Heart right ventricle (tissue), 16 donors: ENCODE measurements around the gene RP2. TPM values are rescaled to one million over a fixed set of nuclear protein-coding genes. Genes with fewer than 3 reads are reported as not detected.

Experiments used
- ATAC-seq, 8 donors: fragments of 200-7000 bp; cut with Tn5 transposase; one replicate each; pipeline ENCODE4 v1.9.1; 2020; ENCODE audit warnings: mild to moderate bottlenecking in 8 of 8, moderate library complexity in 8 of 8, moderate number of reproducible peaks in 1 of 8
- DNase-seq, 2 donors: peaks; one replicate each; pipeline ENCODE4 v3.0.0-alpha.2; 2020
- H3K27ac ChIP-seq, 10 donors: fragments of 200-600 bp; sonication (generic) in 2 of 10; one replicate each; pipeline versions ENCODE4 v1.5.0 to v1.8.0; 2020 to 2022; ENCODE audit warnings: mild to moderate bottlenecking in 3 of 10
- H3K27me3 ChIP-seq, 7 donors: fragments of 200-600 bp; one replicate each; pipeline ENCODE4 v1.8.0; 2021 to 2022; ENCODE audit warnings: mild to moderate bottlenecking in 2 of 7
- H3K36me3 ChIP-seq, 9 donors: fragments of 200-600 bp; sonication (generic) in 1 of 9; one replicate each; pipeline versions ENCODE4 v1.5.0 to v1.8.0; 2020 to 2022; ENCODE audit warnings: mild to moderate bottlenecking in 2 of 9
- H3K4me1 ChIP-seq, 9 donors: fragments of 200-600 bp; sonication (generic) in 1 of 9; one replicate each; pipeline versions ENCODE4 v1.5.0 to v1.8.0; 2020 to 2022; ENCODE audit warnings: mild to moderate bottlenecking in 4 of 9
- H3K4me3 ChIP-seq, 10 donors: fragments of 200-600 bp; sonication (generic) in 2 of 10; one replicate each; pipeline versions ENCODE4 v1.5.0 to v1.8.0; 2020 to 2022; ENCODE audit warnings: mild to moderate bottlenecking in 7 of 10, moderate library complexity in 2 of 10
- H3K9me3 ChIP-seq, 11 donors: fragments of 200-600 bp in 10 of 11; sonication (generic) in 2 of 11; one replicate each; pipeline versions ENCODE4 v1.5.0 to v1.8.0; 2013 to 2022; ENCODE audit warnings: mild to moderate bottlenecking in 2 of 11, control low read depth in 1 of 11, moderate library complexity in 1 of 11
- WGBS, 2 donors: extraction: QIAGEN DNeasy Blood & Tissue Kit; methylation state at CpG; one replicate each; pipeline ENCODE4 v1.1.7; 2013; ENCODE audit warnings: inconsistent platforms in 1 of 2; 5-methylcytosine and 5-hydroxymethylcytosine counted together
- intact Hi-C, 10 donors: fragments of 100-400 bp; cut with DNase I; formaldehyde crosslinking; loops; one replicate each; pipeline versions ENCODE4 v1.11.1 to v1.14.2; 2022
- polyA plus RNA-seq, 2 donors: library from polyadenylated mRNA; stranded (reverse); fragments of 200-250 nt; gene quantifications; one replicate each; pipeline ENCODE4 v1.2.3, GENCODE V29; 2013
- total RNA-seq, 10 donors: library from RNA; stranded (reverse); fragmentation: NEBNext Ultra II Directional in 3 of 10; extraction: Animal tissue kit (Norgen Biotek cat#: 25700) in 3 of 10; gene quantifications; one replicate each; pipeline versions ENCODE4 v1.2.1 to v1.2.4, GENCODE V29; 2021 to 2023
- TF ChIP-seq, protein P1 (sequence below), 9 donors: fragments of 200-600 bp; sonication (generic) in 2 of 9; IDR thresholded peaks; one replicate each; pipeline versions ENCODE4 v1.5.0 to v1.8.0; 2021 to 2022; ENCODE audit warnings: antibody characterized with exemption in 9 of 9, mild to moderate bottlenecking in 5 of 9, moderate library complexity in 1 of 9
- donor health status: Arrhythmogenic right ventricular cardiomyopathy.
- donor health status: ischemic (EF 13 %, LVEDD 7.1; RV severe dilation, severe dysfunction).
- donor health status: healthy with polysubstance abuse.
- donor health status: DM: no; HTN: yes; CAD: no.
- donor health status: DM: no; HTN: no; CAD: no.
- donor health status: ischemic (EF 25% LVEDD 6.9; RV normal size, moderate dysfunction).
- donor health status: ischemic (EF 25% LVEDD 5.7; RV mildly dilated, moderate dysfunction).
- donor health status: healthy.
- donor health status: DM: yes; HTN: yes; CAD: no.
- donor health status: Ischemic cardiomyopathy.
- donor health status: ischemic (EF 35%, LVEDD 5.7; RV mildly dilated, moderate dysfunction).
- donor health status: nonischemic (EF 11% LVEDD 7.7; RV severe dilation, severe dysfunction).
- donor health status: DM: yes; HTN: yes; CAD: no.
- donor health status: PGD.
- donor health status: ischemic (EF 29% LVEDD 5.4; RV normal size, mild dysfunction).
- donor health status: nonischemic (EF 23%, LVEDD 6.1; RV moderate dilation, normal function).

RP2 gene
- total and polyA plus RNA-seq, 12 donors = 2.2 to 5.8 (median 2.9) TPM

- DNase-seq (no peak), ATAC-seq (no peak)
- intact Hi-C loops = loop anchor here in 1 of 10 donors (10.0 kb wide), 1 partner anchor 47 kb away; the partner anchor contains the start of gene RP2
- TF ChIP-seq, protein P1, sequence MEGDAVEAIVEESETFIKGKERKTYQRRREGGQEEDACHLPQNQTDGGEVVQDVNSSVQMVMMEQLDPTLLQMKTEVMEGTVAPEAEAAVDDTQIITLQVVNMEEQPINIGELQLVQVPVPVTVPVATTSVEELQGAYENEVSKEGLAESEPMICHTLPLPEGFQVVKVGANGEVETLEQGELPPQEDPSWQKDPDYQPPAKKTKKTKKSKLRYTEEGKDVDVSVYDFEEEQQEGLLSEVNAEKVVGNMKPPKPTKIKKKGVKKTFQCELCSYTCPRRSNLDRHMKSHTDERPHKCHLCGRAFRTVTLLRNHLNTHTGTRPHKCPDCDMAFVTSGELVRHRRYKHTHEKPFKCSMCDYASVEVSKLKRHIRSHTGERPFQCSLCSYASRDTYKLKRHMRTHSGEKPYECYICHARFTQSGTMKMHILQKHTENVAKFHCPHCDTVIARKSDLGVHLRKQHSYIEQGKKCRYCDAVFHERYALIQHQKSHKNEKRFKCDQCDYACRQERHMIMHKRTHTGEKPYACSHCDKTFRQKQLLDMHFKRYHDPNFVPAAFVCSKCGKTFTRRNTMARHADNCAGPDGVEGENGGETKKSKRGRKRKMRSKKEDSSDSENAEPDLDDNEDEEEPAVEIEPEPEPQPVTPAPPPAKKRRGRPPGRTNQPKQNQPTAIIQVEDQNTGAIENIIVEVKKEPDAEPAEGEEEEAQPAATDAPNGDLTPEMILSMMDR (IDR thresholded peaks at IDR 0.05) = no peak
- Histone ChIP-seq H3K4me3 (no peak overlapping the region), H3K36me3 (peaks cover 0 to 23% (median 0%) of the 10 kb centered on the region in 9 donors), H3K4me1 (no peaks in the 10 kb centered on the region), H3K27me3 (peaks cover 0 to 10% (median 0%) of the 10 kb centered on the region in 7 donors), H3K9me3 (no peaks in the 10 kb centered on the region), H3K27ac (no peak overlapping the region)
- 76 to 89% methylated on average over 1 of the region's 1 CpG for WGBS, 2 donors
Measured at GRCh38 chrX:46882266-46882665, 45.4 kb downstream of the RP2 start.

DNA sequence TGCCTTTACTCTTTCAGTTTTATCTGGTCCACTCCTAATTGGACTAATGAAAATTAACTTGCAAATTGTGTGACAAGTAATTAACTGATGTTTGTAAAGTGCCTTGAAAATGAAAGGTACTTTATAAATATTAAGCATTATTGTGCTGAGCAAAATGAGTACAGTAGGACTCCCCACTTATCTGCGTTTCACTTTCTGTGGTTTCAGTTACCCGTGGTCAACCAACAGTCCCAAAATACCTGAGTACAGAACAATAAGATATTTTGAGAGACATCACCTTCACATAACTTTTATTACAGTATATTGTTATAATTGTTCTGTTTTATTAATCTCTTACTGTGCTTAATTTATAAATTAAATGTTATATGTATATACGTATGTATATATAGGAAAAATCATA, 48.0 kb downstream of the RP2 start:
- Histone ChIP-seq H3K4me1 (no peaks in the 10 kb centered on the region), H3K36me3 (peaks cover 0 to 38% (median 0%) of the 10 kb centered on the region in 9 donors), H3K27me3 (peaks cover 0 to 25% (median 0%) of the 10 kb centered on the region in 7 donors), H3K4me3 (no peak overlapping the region), H3K27ac (no peak overlapping the region), H3K9me3 (no peaks in the 10 kb centered on the region)
- no peak for ATAC-seq
- TF ChIP-seq, protein P1 (IDR thresholded peaks at IDR 0.05) = no peak
- DNase-seq = no peak
- 92 to 96% methylated on average over 3 of the region's 3 CpGs for WGBS, 2 donors
- intact Hi-C loops = loop anchor here in 1 of 10 donors (10.0 kb wide), 1 partner anchor 50 kb away; the partner anchor contains the start of gene RP2

- no peak for ATAC-seq
- Histone ChIP-seq H3K9me3 (no peaks in the 10 kb centered on the region), H3K4me3 (no peak overlapping the region), H3K27ac (no peak overlapping the region), H3K27me3 (peaks cover 0 to 66% (median 0%) of the 10 kb centered on the region in 7 donors), H3K4me1 (peaks cover 0 to 1% (median 0%) of the 10 kb centered on the region in 9 donors), H3K36me3 (no peaks in the 10 kb centered on the region)
- intact Hi-C loops = loop anchor here in 1 of 10 donors (10.0 kb wide), 1 partner anchor 847 kb away; no protein-coding TSS in a partner anchor
- TF ChIP-seq, protein P1 (IDR thresholded peaks at IDR 0.05) = no peak
- no peak for DNase-seq
Measured at GRCh38 chrX:46898207-46898606, 61.4 kb downstream of the RP2 start.

GRCh38 chrX:46903458-46904242, 66.8 kb downstream of the RP2 start:
- TF ChIP-seq, protein P1 (IDR thresholded peaks at IDR 0.05) = peak; percentile 26 to 77 (median 62)
- Histone ChIP-seq H3K4me3 (peak overlapping the region in 9 of 10 donors; percentile 28 to 56 (median 45)), H3K27ac (no peak overlapping the region)

More at GRCh38 chrX:46903458-46904242, 66.8 kb downstream of the RP2 start:
- Histone ChIP-seq H3K4me1 (peaks cover 0 to 12% (median 0%) of the 10 kb centered on the region in 9 donors), H3K27me3 (peaks cover 0 to 76% (median 0%) of the 10 kb centered on the region in 7 donors), H3K9me3 (no peaks in the 10 kb centered on the region), H3K36me3 (no peaks in the 10 kb centered on the region)
- ATAC-seq (peak; percentile 95 to 99 (median 98)), DNase-seq (peak; percentile 70 to 77)
- intact Hi-C loops = loop anchor here in 9 of 10 donors (1.0 to 10.0 kb wide), 9 partner anchors 71 to 191 kb away; no protein-coding TSS in a partner anchor
- 0% methylated on average over 14 of the region's 14 CpGs for WGBS, 2 donors
